ENCODE data around the gene TBC1D25.

DNA sequence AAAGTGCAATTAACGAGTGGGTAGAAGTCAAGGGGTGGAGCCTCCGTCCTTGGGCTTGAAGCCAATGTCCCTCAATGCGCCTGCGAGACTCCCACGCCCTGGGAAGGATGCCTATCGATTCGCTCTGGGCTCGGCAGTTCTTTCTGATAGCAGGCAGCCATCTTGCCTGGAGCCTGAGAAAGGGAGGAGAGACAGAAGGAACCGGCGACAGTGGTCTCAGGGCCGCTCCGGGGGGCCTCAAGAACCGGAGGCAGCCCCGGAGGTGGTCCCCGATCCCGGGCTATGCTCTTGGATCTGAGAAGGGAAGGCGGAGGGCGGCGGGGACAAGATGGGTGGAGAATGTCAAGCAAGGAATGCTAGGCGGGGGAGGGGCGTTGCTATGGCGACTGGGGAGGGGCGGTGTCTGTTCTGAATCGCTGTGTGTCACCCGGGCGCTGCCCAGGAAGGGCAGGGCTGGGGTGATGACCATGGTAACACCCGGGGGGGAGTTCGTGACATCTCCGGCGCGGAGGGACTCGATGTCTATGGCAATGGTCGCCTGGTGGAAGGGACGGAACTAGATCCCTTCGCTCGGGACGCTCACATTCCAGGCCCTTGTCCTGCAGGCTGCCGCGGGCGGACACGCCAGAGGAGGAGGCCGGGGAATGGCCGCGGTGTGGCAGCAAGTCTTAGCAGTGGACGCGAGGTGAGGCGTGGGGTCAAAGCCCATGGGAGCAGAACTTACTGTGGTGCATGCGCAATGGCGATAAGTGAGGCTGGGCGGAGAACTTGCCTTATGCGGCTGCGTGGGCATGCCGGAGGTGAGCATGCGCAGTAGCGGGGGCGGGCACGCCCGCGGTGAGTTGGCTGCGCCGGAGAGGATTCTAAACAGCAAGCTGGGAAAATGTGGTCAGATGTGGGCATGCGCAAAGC lies 58.1 kb downstream of the TBC1D25 start, which contains the start of gene WDR13:
- TF ChIP-seq FOXJ3 (CRISPR knock-in tag; IDR thresholded peaks at IDR 0.05; ENCODE audit: borderline replicate concordance): no peak
- TF ChIP-seq, protein P1, sequence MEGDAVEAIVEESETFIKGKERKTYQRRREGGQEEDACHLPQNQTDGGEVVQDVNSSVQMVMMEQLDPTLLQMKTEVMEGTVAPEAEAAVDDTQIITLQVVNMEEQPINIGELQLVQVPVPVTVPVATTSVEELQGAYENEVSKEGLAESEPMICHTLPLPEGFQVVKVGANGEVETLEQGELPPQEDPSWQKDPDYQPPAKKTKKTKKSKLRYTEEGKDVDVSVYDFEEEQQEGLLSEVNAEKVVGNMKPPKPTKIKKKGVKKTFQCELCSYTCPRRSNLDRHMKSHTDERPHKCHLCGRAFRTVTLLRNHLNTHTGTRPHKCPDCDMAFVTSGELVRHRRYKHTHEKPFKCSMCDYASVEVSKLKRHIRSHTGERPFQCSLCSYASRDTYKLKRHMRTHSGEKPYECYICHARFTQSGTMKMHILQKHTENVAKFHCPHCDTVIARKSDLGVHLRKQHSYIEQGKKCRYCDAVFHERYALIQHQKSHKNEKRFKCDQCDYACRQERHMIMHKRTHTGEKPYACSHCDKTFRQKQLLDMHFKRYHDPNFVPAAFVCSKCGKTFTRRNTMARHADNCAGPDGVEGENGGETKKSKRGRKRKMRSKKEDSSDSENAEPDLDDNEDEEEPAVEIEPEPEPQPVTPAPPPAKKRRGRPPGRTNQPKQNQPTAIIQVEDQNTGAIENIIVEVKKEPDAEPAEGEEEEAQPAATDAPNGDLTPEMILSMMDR (IDR thresholded peaks at IDR 0.05): no peak

Data from WTC11 (cell line).